Measurements from ENCODE around the gene BAHCC1.
"Not testable (repeated sequence)": the region's sequence is repeated elsewhere in the genome, so short reads cannot be mapped to it uniquely, and the experiment has no call there.

Gene BAHCC1

DNA sequence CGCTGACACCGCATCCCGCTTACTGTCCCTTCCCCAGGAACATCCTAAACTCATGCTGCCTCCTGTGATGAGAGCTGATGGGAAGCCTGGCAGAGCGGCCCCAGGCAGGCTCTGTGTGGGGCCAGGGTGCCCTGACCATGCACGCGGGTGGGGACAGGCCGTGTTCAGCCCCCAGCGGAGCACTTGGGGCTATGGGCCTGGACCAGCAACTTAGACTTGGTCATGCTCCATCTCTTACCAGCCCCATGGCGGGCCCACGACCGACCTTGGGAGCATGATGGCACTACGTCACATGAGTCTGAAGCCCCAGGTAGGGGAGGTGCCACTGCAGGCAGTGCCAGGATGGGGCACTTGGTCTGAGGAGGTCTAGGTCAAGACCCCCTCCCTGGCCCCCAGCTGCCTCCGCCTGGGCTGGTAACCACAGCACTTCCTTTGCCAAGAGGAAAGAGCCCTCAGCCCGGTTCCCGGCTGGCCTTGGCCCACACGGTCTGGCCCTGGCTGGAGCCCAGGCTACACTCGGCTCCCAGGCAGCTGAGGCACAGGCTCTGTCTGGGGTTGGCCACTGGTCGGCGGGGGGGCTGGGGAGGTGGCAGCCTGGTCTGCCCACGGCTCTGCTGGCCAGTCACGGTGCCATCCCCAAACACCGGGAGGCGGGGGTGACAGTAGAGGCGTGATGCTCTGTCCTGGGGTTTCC, 25.7 kb downstream of the BAHCC1 start:
- H3K36me3 ChIP-seq (ENCODE audit: insufficient read depth, low read depth, low read length), result no peaks in the 10 kb centered on the region
- no peak overlapping the region for H3K9ac ChIP-seq (ENCODE audit: low read depth, low read length)
- H3K9me3 ChIP-seq (ENCODE audit: insufficient read depth, low read depth, low read length), result no peaks in the 10 kb centered on the region
- no peak overlapping the region for H3K4me3 ChIP-seq (ENCODE audit: low read length)
- no peaks in the 10 kb centered on the region for H3K4me1 ChIP-seq (ENCODE audit: insufficient read depth, low read length)
- H3K27me3 ChIP-seq (ENCODE audit: insufficient read depth, low read length), result peaks cover 7% of the 10 kb centered on the region; the same call in 1 of the 2 replicates
- no peak overlapping the region for H3K27ac ChIP-seq (ENCODE audit: low read length)

DNA sequence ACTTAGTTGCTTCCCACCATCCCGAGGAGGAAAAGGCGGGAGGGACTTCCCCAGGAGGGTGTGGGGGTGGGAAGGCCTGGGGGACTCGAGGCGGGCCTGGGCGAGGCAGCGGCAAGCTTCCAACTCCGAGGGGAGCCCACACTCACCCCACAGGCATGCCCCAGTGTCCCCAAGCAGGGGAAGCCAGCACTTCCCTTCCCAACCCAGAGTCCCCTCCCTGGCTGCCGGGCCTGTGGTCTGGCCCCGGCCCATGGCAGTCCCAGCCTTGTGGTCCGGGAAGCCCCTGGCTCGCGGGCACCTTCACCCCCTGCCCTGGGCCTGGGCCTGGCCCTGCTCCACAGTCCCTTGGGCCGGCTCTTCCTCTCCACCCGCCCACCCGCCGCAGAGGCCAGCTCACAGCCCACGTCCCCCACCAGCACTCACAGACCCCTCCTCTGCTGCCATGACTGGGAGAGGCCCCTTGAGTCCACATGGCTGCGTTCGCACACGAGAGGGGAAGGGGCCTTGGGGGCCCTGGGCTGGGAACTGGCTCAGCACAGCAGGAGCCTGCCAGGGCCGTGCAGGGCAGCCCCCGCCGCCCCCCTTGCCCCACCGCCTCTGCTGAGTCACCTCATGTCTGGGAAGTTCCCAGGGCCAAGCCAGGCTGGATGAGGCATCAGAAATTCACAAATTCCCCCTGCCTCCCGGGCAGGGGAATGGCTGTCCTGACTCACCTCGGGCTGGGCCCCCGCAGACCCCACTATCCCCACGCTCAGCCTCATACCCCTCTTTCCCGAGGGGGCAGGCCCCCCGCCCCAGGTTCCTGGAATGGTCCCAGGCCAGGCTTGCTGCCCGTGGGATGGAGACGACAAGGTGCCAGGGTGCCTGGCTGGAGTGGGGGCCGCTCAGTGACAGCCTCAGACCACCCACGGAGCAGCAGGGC, 27.8 kb downstream of the BAHCC1 start:
- Histone ChIP-seq H3K4me1 (ENCODE audit: insufficient read depth, low read length) (no peaks in the 10 kb centered on the region), H3K9me3 (ENCODE audit: insufficient read depth, low read depth, low read length) (no peaks in the 10 kb centered on the region), H3K27ac (ENCODE audit: low read length) (no peak overlapping the region), H3K4me3 (ENCODE audit: low read length) (no peak overlapping the region), H3K27me3 (ENCODE audit: insufficient read depth, low read length) (peaks cover 7% of the 10 kb centered on the region; the same call in 1 of the 2 replicates), H3K36me3 (ENCODE audit: insufficient read depth, low read depth, low read length) (no peaks in the 10 kb centered on the region), H3K9ac (ENCODE audit: low read depth, low read length) (no peak overlapping the region)

DNA sequence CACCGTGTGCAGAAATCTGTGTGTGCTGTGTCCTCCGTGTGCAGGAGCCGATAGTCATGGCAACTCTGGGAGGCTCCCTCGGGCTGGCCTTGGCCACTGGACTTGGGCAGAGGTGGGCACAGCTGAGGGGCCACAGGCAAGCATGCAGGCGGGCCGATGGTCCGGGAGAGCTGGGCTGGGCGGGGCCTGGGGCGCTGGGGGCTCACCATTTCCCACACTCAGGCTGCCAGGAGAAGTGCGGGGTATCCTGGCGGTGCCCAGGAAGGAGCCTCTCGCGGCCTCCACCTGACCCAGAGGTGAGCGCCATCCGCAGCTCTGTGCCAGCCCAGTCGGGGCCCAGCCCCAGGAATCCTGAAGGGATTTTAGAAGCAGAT, 28.4 kb downstream of the BAHCC1 start:
- Histone ChIP-seq H3K27ac (ENCODE audit: low read length) (no peak overlapping the region), H3K4me3 (ENCODE audit: low read length) (no peak overlapping the region), H3K36me3 (ENCODE audit: insufficient read depth, low read depth, low read length) (no peaks in the 10 kb centered on the region), H3K9me3 (ENCODE audit: insufficient read depth, low read depth, low read length) (no peaks in the 10 kb centered on the region), H3K9ac (ENCODE audit: low read depth, low read length) (no peak overlapping the region), H3K27me3 (ENCODE audit: insufficient read depth, low read length) (peaks cover 7% of the 10 kb centered on the region; the same call in 1 of the 2 replicates), H3K4me1 (ENCODE audit: insufficient read depth, low read length) (no peaks in the 10 kb centered on the region)

DNA sequence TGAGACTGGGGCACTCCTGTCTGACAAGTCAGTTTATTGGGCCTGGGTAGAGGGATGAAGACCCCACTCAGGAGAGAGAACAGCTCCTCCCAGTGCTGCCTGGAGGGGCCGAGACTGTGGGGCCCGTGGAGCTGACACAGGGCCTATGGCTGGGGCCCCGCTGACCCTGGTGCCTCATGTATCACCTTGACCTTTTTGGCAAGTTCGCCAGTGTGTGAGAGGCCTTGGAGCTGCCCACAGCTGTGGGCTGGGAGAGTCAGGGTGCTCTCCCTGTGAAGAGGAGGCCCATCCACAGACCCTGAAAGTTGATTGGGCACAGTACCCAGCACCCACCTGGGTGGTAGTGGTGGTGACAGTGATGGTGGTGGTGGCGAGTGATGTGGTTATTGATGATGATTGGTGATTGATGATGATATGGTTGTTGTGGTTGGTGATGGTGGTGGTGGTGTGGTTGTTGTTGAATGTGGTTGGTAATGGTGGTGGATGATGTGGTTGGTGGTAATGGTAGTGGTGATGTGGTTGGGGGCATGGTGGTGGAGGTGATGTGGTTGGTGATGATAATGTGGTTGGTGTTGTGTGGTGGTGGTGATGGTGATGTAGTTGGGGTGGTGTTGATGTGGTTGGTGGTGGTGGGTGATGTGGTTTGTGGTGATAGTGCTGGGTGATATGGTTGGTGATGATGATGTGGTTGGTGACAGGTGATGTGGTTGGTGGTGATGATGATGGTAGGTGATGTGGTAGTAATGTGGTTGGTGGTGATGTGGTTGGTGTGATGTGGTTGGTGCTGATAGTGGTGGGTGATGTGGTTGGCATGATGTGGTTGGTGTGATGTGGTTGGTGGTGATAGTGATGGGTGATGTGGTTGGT, 29.1 kb downstream of the BAHCC1 start:
- Histone ChIP-seq H3K4me1 (ENCODE audit: insufficient read depth, low read length) (no peaks in the 10 kb centered on the region), H3K27ac (ENCODE audit: low read length) (no peak overlapping the region), H3K4me3 (ENCODE audit: low read length) (no peak overlapping the region), H3K9me3 (ENCODE audit: insufficient read depth, low read depth, low read length) (no peaks in the 10 kb centered on the region), H3K36me3 (ENCODE audit: insufficient read depth, low read depth, low read length) (no peaks in the 10 kb centered on the region), H3K9ac (ENCODE audit: low read depth, low read length) (no peak overlapping the region), H3K27me3 (ENCODE audit: insufficient read depth, low read length) (0 out of 2 replicates have a peak, but pooled peaks cover under 1% of the 10 kb centered on the region)

DNA sequence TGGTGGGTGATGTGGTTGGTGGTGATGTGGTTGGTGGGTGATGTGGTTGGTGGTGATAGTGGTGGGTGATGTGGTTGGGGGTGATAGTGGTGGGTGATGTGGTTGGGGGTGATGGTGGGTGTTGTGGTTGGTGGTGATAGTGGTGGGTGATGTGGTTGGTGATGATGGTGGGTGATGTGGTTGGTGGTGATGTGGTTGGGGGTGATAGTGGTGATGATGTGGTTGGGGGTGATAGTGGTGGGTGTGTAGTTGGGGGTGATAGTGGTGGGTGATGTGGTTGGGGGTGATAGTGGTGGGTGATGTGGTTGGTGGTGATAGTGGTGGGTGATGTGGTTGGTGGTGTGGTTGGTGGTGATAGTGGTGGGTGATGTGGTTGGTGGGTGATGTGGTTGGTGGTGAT, 29.8 kb downstream of the BAHCC1 start:
- not testable (repeated sequence) for H3K4me3 ChIP-seq (ENCODE audit: low read length); H3K4me1 ChIP-seq (ENCODE audit: insufficient read depth, low read length); H3K9ac ChIP-seq (ENCODE audit: low read depth, low read length); H3K27me3 ChIP-seq (ENCODE audit: insufficient read depth, low read length); H3K27ac ChIP-seq (ENCODE audit: low read length); H3K36me3 ChIP-seq (ENCODE audit: insufficient read depth, low read depth, low read length); H3K9me3 ChIP-seq (ENCODE audit: insufficient read depth, low read depth, low read length)

DNA sequence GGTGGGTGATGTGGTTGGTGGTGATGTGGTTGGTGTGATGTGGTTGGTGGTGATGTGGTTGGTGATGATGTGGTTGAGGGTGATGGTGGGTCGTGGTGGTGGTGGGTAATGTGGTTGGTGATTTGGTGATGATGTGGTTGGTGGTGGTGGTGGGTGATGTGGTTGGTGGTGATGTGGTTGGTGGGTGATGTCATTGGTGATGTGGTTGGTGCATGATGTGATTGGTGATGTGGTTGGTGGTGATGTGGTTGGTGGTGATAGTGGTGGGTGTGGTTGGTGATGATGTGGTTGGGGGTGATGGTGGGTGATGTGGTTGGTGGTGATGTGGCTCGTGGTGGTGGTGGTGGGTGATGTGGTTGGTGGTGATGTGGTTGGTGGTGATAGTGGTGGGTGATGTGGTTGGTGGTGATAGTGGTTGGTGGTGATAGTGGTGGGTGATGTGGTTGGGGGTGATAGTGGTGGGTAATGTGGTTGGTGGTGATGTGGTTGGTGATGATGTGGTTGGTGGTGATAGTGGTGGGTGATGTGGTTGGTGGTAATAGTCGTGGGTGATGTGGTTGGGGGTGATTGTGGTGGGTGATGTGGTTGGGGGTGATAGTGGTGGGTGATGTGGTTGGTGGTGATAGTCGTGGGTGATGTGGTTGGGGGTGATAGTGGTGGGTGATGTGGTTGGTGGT, 30.6 kb downstream of the BAHCC1 start:
- H3K36me3 ChIP-seq (ENCODE audit: insufficient read depth, low read depth, low read length); H3K9me3 ChIP-seq (ENCODE audit: insufficient read depth, low read depth, low read length); H3K27ac ChIP-seq (ENCODE audit: low read length); H3K4me1 ChIP-seq (ENCODE audit: insufficient read depth, low read length); H3K9ac ChIP-seq (ENCODE audit: low read depth, low read length); H3K27me3 ChIP-seq (ENCODE audit: insufficient read depth, low read length); H3K4me3 ChIP-seq (ENCODE audit: low read length): not testable (repeated sequence)

DNA sequence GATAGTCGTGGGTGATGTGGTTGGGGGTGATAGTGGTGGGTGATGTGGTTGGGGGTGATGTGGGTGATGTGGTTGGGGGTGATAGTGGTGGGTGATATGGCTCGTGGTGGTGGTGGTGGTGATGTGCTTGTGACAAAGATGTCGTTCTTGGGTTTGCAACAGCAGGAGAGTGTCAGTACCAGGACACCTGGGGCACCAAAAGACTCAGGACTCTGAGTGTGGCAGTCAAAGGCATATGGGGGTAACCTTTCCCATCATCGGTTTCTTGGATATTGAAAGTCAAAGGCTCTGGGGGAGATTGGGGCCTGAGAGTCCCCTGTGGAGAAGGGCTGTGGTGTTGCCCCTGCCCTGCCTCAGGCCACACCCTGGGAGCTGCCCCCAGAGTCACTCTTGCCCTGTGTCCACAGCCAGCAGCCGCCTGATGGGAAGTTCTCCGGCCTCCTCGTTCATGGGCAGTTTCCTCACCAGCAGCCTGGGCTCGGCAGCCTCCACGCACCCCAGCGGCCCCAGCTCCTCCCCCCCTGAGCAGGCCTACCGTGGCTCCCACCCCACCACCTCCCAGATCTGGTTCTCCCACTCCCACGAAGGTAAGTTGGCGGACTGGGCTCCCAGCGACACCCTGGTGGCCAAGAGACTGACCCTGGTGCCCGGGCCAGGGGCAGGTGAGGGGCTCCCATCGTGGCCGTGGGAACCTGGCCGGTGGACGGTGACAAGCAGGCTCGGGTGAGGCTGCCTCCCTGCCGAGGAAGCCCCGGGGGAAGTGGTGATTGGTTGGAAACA, 31.3 kb downstream of the BAHCC1 start:
- no peaks in the 10 kb centered on the region for H3K36me3 ChIP-seq (ENCODE audit: insufficient read depth, low read depth, low read length)
- no peaks in the 10 kb centered on the region for H3K4me1 ChIP-seq (ENCODE audit: insufficient read depth, low read length)
- H3K9me3 ChIP-seq (ENCODE audit: insufficient read depth, low read depth, low read length), result no peaks in the 10 kb centered on the region
- H3K27me3 ChIP-seq (ENCODE audit: insufficient read depth, low read length), result no peaks in the 10 kb centered on the region
- H3K4me3 ChIP-seq (ENCODE audit: low read length), result no peak overlapping the region
- H3K9ac ChIP-seq (ENCODE audit: low read depth, low read length), result no peak overlapping the region
- H3K27ac ChIP-seq (ENCODE audit: low read length), result no peak overlapping the region

DNA sequence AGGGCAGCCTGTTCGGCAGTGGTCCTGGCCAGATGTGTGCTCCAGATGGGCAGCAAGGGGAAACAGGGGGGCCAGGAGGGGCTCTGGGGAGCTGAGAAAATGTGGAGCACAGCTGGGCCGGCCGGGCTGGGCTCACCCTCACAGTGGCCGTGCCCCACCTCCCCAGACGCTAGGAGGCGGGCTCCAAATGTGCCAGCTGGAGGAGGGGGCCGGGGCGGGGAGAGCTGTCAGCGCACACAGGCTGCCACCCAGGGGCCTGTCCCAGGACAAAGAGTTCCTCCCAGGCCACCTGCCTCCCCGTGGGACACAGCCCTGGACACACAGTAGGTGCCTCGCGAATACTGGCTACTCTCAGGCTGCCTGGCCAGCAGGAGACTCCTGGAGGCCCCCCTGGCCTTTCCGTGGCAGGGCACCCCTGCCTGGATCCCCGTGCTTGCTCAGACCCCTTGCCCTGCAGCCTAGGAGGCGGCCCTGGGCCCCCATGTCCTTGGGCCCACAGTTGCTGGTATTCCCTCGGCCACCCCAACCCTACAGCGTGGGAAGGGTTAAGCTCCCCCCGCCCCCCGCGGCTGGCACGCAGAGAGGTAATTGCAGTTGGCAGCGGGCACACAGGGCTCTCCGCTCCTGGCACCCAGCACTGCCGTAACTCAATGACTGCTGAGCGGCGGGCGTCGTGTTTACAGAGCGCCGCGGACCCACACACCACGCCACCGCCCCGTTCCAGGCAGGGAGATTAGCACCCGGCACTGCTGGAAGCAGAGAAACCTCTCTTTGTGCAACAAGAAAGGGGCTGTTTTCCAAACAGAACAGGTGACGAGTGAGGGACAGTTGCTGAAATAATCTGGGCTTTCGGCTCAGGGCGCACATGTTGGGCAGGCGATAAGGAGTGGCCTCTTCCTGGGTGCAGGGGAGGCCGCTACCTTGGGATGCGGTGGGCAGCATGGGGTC, 32.2 kb downstream of the BAHCC1 start:
- H3K9ac ChIP-seq (ENCODE audit: low read depth, low read length), result no peak overlapping the region
- no peaks in the 10 kb centered on the region for H3K27me3 ChIP-seq (ENCODE audit: insufficient read depth, low read length)
- no peak overlapping the region for H3K27ac ChIP-seq (ENCODE audit: low read length)
- no peaks in the 10 kb centered on the region for H3K4me1 ChIP-seq (ENCODE audit: insufficient read depth, low read length)
- H3K4me3 ChIP-seq (ENCODE audit: low read length), result no peak overlapping the region
- H3K36me3 ChIP-seq (ENCODE audit: insufficient read depth, low read depth, low read length), result no peaks in the 10 kb centered on the region
- no peaks in the 10 kb centered on the region for H3K9me3 ChIP-seq (ENCODE audit: insufficient read depth, low read depth, low read length)

DNA sequence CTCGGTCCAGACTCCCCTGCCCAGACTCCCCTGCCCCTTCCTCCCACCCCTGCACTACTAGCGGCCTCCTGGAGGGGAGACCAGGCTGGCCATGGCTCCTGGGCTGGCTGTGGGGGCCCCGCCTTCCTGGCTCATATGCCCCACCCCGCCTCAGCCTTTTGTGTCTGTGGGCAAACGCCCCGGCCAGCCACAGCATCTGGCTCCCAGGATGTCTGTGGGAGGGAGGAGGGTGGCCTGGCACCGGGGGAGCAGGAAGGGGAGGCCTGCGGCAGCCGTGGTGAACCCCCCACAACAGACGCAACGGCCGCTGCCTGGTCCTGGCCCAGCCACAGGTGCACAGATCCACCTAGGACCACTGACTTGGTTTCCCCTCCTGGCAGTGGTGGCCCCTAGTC, 32.9 kb downstream of the BAHCC1 start:
- Histone ChIP-seq H3K27ac (ENCODE audit: low read length) (no peak overlapping the region), H3K4me3 (ENCODE audit: low read length) (no peak overlapping the region)

DNA sequence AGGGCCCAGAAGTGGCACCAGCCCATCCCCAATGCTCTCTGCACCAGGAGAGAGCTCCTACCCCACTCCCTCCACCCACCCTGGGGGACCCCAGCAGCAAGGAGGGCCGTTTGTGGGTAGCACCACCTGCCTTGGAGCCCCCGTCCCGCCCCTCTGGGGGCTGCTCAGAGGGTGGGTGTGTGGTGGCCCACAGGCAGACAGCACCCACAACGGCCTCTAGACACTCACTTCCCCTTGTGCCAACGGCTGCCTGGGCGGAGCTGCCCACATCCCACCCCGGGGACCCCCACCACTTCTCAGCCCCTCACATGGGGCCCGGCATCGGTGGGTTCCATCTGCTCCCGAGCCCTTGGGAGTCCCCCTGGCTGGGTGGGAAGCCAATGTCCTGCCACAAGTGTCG, 33.3 kb downstream of the BAHCC1 start:
- H3K36me3 ChIP-seq (ENCODE audit: insufficient read depth, low read depth, low read length), result no peaks in the 10 kb centered on the region
- no peaks in the 10 kb centered on the region for H3K9me3 ChIP-seq (ENCODE audit: insufficient read depth, low read depth, low read length)
- no peaks in the 10 kb centered on the region for H3K27me3 ChIP-seq (ENCODE audit: insufficient read depth, low read length)
- H3K27ac ChIP-seq (ENCODE audit: low read length), result no peak overlapping the region
- no peak overlapping the region for H3K9ac ChIP-seq (ENCODE audit: low read depth, low read length)
- no peak overlapping the region for H3K4me3 ChIP-seq (ENCODE audit: low read length)
- H3K4me1 ChIP-seq (ENCODE audit: insufficient read depth, low read length), result no peaks in the 10 kb centered on the region

More for the DNA sequence above, 32.9 kb downstream of the BAHCC1 start:
- H3K9ac ChIP-seq (ENCODE audit: low read depth, low read length), result no peak overlapping the region
- H3K36me3 ChIP-seq (ENCODE audit: insufficient read depth, low read depth, low read length), result no peaks in the 10 kb centered on the region
- no peaks in the 10 kb centered on the region for H3K27me3 ChIP-seq (ENCODE audit: insufficient read depth, low read length)
- no peaks in the 10 kb centered on the region for H3K4me1 ChIP-seq (ENCODE audit: insufficient read depth, low read length)
- no peaks in the 10 kb centered on the region for H3K9me3 ChIP-seq (ENCODE audit: insufficient read depth, low read depth, low read length)

Measured in iPS-20b (cell line).